HL-60 (cell line): ENCODE results near the gene SERPINE1.

Source experiments
- DNase-seq, 2 experiments: peaks; one replicate each; pipeline ENCODE4 v3.0.0-alpha.2; 2010 to 2020; ENCODE audit warnings: low read depth in 1 of 2, low spot score in 1 of 2
- H3K27ac ChIP-seq: fragments of 250-450 bp; sonication (Bioruptor Pico); replicated peaks from 2 replicates; pipeline ENCODE4 v1.5.1; 2020; ENCODE audit warnings: mild to moderate bottlenecking, moderate library complexity
- H3K27me3 ChIP-seq: fragments of 250-450 bp; sonication (Bioruptor Pico); 2 replicates; pipeline ENCODE4 v1.5.1; 2021; ENCODE audit warnings: mild to moderate bottlenecking, moderate library complexity; ENCODE audit not compliant: insufficient read depth, poor library complexity, severe bottlenecking
- H3K4me3 ChIP-seq: replicated peaks from 2 replicates; pipeline ENCODE4 v1.5.1; 2011; ENCODE audit warnings: mild to moderate bottlenecking, control low read depth, low read length; ENCODE audit not compliant: insufficient read depth
- GABPA ChIP-seq: IDR thresholded peaks from 2 replicates; pipeline ENCODE4 v1.6.1; 2012; ENCODE audit warnings: low read depth
- POLR2AphosphoS5 ChIP-seq: IDR thresholded peaks from 2 replicates; pipeline ENCODE4 v1.6.1; 2012; ENCODE audit warnings: low read depth
- SPI1 ChIP-seq: IDR thresholded peaks from 2 replicates; pipeline ENCODE4 v1.6.1; 2012; ENCODE audit warnings: low read depth, mild to moderate bottlenecking, borderline replicate concordance
- TF ChIP-seq, protein P1 (sequence below): IDR thresholded peaks from one replicate; pipeline ENCODE4 v1.5.1; 2011; ENCODE audit warnings: low read length, control low read depth, inconsistent platforms; ENCODE audit not compliant: insufficient read depth
- TF ChIP-seq, protein P2 (sequence below): IDR thresholded peaks from 2 replicates; pipeline ENCODE4 v1.6.1; 2012; ENCODE audit warnings: low read depth; ENCODE audit not compliant: insufficient replicate concordance

Gene SERPINE1

DNA sequence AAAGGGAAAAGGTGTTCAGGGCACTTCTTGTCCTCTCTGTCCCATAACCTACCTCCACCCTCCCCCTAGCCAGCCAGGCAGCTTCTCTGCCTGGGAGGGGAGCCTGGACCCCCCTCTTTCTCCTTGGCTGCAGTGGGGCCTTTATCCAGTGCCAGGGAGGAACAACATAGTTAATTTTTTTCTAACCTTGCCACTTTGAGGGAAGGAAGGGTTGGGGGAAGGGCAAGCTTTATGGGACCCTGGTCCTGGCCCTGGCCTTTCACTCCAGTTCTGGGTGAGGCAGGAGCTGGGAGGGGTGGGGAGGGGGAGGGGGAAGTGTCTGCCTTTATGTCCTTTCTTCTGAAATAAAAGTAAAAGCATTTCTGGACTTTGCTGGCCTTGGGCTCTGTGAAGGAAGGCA, 34.0 kb downstream of the SERPINE1 start:
- TF ChIP-seq SPI1 (no peak), GABPA (no peak), POLR2AphosphoS5 (no peak)
- TF ChIP-seq, protein P1, sequence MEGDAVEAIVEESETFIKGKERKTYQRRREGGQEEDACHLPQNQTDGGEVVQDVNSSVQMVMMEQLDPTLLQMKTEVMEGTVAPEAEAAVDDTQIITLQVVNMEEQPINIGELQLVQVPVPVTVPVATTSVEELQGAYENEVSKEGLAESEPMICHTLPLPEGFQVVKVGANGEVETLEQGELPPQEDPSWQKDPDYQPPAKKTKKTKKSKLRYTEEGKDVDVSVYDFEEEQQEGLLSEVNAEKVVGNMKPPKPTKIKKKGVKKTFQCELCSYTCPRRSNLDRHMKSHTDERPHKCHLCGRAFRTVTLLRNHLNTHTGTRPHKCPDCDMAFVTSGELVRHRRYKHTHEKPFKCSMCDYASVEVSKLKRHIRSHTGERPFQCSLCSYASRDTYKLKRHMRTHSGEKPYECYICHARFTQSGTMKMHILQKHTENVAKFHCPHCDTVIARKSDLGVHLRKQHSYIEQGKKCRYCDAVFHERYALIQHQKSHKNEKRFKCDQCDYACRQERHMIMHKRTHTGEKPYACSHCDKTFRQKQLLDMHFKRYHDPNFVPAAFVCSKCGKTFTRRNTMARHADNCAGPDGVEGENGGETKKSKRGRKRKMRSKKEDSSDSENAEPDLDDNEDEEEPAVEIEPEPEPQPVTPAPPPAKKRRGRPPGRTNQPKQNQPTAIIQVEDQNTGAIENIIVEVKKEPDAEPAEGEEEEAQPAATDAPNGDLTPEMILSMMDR: no peak
- TF ChIP-seq, protein P2, sequence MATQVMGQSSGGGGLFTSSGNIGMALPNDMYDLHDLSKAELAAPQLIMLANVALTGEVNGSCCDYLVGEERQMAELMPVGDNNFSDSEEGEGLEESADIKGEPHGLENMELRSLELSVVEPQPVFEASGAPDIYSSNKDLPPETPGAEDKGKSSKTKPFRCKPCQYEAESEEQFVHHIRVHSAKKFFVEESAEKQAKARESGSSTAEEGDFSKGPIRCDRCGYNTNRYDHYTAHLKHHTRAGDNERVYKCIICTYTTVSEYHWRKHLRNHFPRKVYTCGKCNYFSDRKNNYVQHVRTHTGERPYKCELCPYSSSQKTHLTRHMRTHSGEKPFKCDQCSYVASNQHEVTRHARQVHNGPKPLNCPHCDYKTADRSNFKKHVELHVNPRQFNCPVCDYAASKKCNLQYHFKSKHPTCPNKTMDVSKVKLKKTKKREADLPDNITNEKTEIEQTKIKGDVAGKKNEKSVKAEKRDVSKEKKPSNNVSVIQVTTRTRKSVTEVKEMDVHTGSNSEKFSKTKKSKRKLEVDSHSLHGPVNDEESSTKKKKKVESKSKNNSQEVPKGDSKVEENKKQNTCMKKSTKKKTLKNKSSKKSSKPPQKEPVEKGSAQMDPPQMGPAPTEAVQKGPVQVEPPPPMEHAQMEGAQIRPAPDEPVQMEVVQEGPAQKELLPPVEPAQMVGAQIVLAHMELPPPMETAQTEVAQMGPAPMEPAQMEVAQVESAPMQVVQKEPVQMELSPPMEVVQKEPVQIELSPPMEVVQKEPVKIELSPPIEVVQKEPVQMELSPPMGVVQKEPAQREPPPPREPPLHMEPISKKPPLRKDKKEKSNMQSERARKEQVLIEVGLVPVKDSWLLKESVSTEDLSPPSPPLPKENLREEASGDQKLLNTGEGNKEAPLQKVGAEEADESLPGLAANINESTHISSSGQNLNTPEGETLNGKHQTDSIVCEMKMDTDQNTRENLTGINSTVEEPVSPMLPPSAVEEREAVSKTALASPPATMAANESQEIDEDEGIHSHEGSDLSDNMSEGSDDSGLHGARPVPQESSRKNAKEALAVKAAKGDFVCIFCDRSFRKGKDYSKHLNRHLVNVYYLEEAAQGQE: no peak
- Histone ChIP-seq H3K27ac (no peak overlapping the region), H3K4me3 (no peak overlapping the region), H3K27me3 (peaks cover 20% of the 10 kb centered on the region)
- no peak for DNase-seq

DNA sequence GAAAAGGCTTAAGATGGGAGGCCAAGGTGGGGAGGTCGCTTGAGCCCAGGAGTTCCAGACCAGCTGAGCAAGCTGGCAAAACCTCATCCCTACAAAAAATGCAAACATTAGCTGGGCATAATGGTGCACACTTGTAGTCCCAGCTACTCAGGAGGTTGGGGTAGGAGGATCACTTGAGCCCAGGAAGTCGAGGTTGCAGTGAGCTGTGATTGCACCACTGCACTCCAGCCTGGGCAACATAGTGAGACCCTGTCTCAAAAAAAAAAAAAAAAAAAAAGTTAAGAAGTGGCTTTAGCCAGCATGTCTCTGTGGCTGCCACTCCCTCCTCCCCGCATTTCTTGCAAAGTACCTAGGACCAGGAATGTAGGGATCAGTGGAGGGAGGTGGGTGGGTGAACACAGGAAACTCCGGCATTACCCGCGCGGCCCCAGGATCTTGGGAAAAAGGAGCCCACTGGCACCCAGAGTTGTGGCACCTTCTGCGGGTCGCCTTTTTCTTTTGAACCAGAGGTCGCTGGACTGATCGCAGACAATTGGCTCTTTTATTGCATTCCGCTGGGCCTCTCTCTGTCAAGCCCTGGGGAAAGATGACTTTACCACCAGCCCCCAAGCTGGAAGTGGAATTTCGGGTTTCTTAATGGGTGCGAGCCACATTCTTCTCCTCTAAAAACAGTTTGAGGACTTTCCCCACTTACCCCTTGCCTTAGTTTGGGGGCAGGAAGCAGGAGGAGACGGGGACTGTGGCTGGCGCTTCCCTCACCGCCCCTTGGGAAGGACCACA, 35.0 kb downstream of the SERPINE1 start:
- DNase-seq: no peak
- TF ChIP-seq POLR2AphosphoS5: no peak
- H3K4me3 ChIP-seq: no peak overlapping the region
- H3K27me3 ChIP-seq: peaks cover 23% of the 10 kb centered on the region
- no peak overlapping the region for H3K27ac ChIP-seq

DNA sequence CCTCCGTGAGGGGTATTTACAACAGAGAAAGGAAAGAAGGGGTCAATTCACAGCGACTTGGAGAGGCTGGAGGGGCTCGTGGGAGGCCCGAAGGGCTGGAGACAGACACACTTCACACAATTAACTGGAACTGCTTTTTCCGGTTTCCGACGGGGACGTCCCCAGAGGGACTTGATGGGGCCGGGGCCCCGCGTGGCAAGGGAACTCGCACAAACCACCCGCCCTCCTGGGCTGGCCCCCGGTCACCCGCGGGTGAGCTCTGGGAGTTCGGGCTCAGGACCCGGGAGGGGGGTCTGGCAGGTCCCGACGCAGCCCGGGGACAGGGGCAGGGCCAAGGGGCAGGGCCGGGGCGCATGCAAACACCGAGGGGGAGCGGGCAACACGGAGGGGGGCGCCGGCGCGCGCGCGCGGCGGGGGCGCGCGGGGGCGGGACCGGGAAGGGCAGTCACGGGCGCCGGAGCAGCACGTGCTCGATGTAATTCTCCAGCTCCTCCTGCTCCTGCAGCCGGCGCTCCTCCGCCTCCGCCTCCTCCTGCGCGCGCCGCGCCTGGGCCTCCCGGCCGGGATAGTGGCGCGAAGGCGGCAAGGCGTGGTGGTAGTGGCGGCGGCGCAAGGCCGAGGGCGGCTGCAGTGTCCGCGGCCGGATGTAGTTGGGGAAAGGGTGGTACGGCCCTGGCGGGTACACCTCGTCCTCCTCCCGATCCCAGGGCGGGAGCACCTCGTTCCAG, 35.8 kb downstream of the SERPINE1 start:
- DNase-seq: peak in 1 of 2 experiments; percentile 50
- Histone ChIP-seq H3K27me3 (peaks cover 29% of the 10 kb centered on the region), H3K4me3 (peak overlapping the region; percentile 32), H3K27ac (no peak overlapping the region)
- TF ChIP-seq, protein P2: no peak
- TF ChIP-seq GABPA (no peak), SPI1 (no peak), POLR2AphosphoS5 (no peak)
- TF ChIP-seq, protein P1: no peak

DNA sequence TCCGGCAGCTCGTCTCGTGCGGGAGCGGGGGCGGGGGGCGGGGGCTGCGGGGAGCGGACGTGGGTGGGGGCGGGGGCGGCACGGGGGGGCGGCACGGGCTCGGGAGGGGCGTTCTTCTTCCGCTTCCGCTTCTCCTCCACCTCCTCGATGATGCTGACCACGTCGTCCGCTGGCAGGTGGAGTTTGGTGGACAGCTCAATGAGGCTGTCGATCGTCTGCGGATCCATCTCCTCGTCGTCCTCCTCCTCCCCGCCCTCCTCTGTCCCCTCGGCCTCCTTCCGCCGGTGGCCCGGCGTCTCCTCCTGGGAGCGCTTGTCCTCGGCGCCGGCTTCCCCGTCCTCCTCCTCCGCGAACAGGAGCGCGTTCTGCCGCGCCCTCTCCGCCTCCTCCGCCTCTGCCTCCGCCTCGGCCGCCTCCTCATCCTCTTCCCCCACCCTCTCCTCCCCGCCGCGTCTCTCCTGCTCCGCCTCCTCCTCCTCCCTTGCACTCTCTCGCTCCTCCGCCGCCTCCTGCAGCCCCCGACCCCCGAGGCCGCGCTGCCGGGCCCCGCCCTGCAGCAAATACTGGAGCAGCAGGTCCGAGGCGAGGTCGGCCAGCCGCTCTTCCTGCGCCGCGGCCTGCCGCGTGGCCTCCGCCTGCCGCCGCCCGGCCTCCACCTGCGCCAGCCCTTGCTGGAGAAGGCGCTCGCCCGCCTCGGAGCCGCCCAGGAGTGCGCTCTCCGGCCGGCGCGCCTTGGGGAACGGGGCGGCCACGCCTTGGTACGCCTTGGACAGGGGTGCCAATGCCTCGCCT, 36.6 kb downstream of the SERPINE1 start:
- Histone ChIP-seq H3K4me3 (peak overlapping the region; percentile 32), H3K27ac (no peak overlapping the region), H3K27me3 (peaks cover 35% of the 10 kb centered on the region)
- no peak for TF ChIP-seq POLR2AphosphoS5
- DNase-seq: peak in 1 of 2 experiments; percentile 40
